SK-N-SH (cell line): ENCODE measurements around the gene ADAMTSL1. TPM values are rescaled to one million over a fixed set of nuclear protein-coding genes. Genes with fewer than 3 reads are reported as not detected.

Experiments
- CTCF ChIA-PET: fragments of 300-600, 350-600 bp; formaldehyde crosslinking; extraction: SDS; loops from one replicate; lab custom pipeline; 2021; lab: Yijun Ruan, JAX
- POLR2A ChIA-PET: fragments of 350-600 bp; sonication (Branson Sonifier 250); formaldehyde crosslinking; extraction: SDS; loops from one replicate; lab custom pipeline; 2020; ENCODE audit warnings: antibody characterized with exemption, inconsistent platforms; lab: Yijun Ruan, JAX
- DNase-seq: peaks from one replicate; pipeline ENCODE4 v3.0.0; 2012
- H2AFZ ChIP-seq: fragments of 200-600 bp; sonication (generic); 2 replicates; pipeline ENCODE4 v1.8.1; 2016; ENCODE audit warnings: antibody characterized with exemption, mild to moderate bottlenecking, low read depth
- H3F3A ChIP-seq: fragments of 200-600 bp; sonication (generic); replicated peaks from 2 replicates; pipeline ENCODE3; 2016; ENCODE audit warnings: antibody characterized with exemption, mild to moderate bottlenecking; ENCODE audit not compliant: insufficient read depth
- H3K27ac ChIP-seq, 2 experiments: fragments of 200-500 bp in 1 of 2; fragments of 200-600 bp in 1 of 2; sonication (Bioruptor generic) in 1 of 2; sonication (generic), shearing (Covaris generic) in 1 of 2; 2 replicates each; pipeline versions ENCODE4 v1.5.1 to v1.6.1; 2014 to 2016; ENCODE audit warnings: low read depth in 2 of 2, inconsistent platforms in 1 of 2, low read length in 1 of 2, mild to moderate bottlenecking in 1 of 2, mixed read lengths in 1 of 2
- H3K27me3 ChIP-seq: fragments of 200-600 bp; sonication (generic), shearing (Covaris generic); 2 replicates; pipeline ENCODE4 v1.6.1; 2016; ENCODE audit warnings: mixed run types; ENCODE audit not compliant: insufficient read depth
- H3K36me3 ChIP-seq, 2 experiments: fragments of 200-500 bp in 1 of 2; fragments of 200-600 bp in 1 of 2; sonication (Bioruptor generic) in 1 of 2; sonication (generic) in 1 of 2; replicated peaks in 1 of 2; 2 replicates each; pipeline versions ENCODE3 to v1.5.1; 2014 to 2016; ENCODE audit warnings: low read length in 1 of 2, mild to moderate bottlenecking in 1 of 2; ENCODE audit not compliant: insufficient read depth in 2 of 2, control insufficient read depth in 1 of 2
- H3K4me1 ChIP-seq, 2 experiments: fragments of 200-500 bp in 1 of 2; fragments of 200-600 bp in 1 of 2; sonication (Bioruptor generic) in 1 of 2; sonication (generic), shearing (Covaris generic) in 1 of 2; 2 replicates each; pipeline versions ENCODE4 v1.5.1 to v1.6.1; 2014 to 2016; ENCODE audit warnings: low read depth in 1 of 2, low read length in 1 of 2, mixed run types in 1 of 2; ENCODE audit not compliant: insufficient read depth in 2 of 2, control insufficient read depth in 1 of 2
- H3K4me2 ChIP-seq: fragments of 200-600 bp; sonication (generic), shearing (Covaris generic); 2 replicates; pipeline ENCODE4 v1.6.1; 2017; ENCODE audit warnings: mixed run types
- H3K4me3 ChIP-seq, 2 experiments: fragments of 200-500 bp in 1 of 2; fragments of 200-600 bp in 1 of 2; sonication (Bioruptor generic) in 1 of 2; sonication (generic), shearing (Covaris generic) in 1 of 2; 2 replicates each; pipeline versions ENCODE4 v1.5.1 to v1.8.1; 2014 to 2016; ENCODE audit warnings: low read depth in 2 of 2, inconsistent platforms in 1 of 2, low read length in 1 of 2, mild to moderate bottlenecking in 1 of 2, mixed read lengths in 1 of 2, moderate library complexity in 1 of 2
- H3K79me2 ChIP-seq: fragments of 200-600 bp; sonication (generic); 2 replicates; pipeline ENCODE4 v1.8.1; 2017; ENCODE audit warnings: mild to moderate bottlenecking; ENCODE audit not compliant: insufficient read depth
- H3K9ac ChIP-seq: fragments of 200-600 bp; sonication (generic); 2 replicates; pipeline ENCODE4 v1.6.1; 2017; ENCODE audit warnings: mixed run types
- H3K9me2 ChIP-seq: fragments of 200-600 bp; sonication (generic); 2 replicates; pipeline ENCODE4 v1.6.1; 2017; ENCODE audit warnings: mixed run types
- H3K9me3 ChIP-seq: fragments of 200-600 bp; sonication (generic); 2 replicates; pipeline ENCODE4 v1.6.1; 2017; ENCODE audit warnings: mixed run types, mild to moderate bottlenecking, moderate library complexity
- H4K20me1 ChIP-seq: fragments of 200-600 bp; sonication (generic); 2 replicates; pipeline ENCODE4 v1.6.1; 2017; ENCODE audit warnings: mild to moderate bottlenecking, mixed run types; ENCODE audit not compliant: insufficient read depth
- ELF1 ChIP-seq: IDR thresholded peaks from 2 replicates; pipeline ENCODE4 v1.4.0; 2012
- EZH2phosphoT487 ChIP-seq: fragments of 200-600 bp; sonication (generic); IDR thresholded peaks from 2 replicates; pipeline ENCODE4 v1.6.1; 2017; ENCODE audit warnings: low read depth, mixed run types, mild to moderate bottlenecking, antibody characterized with exemption, moderate library complexity, borderline replicate concordance
- FOXM1 ChIP-seq: IDR thresholded peaks from 2 replicates; pipeline ENCODE4 v1.4.0; 2012; ENCODE audit warnings: low read depth, mild to moderate bottlenecking
- GABPA ChIP-seq: IDR thresholded peaks from 2 replicates; pipeline ENCODE4 v1.4.0; 2012; ENCODE audit warnings: low read depth, mild to moderate bottlenecking
- GATA2 ChIP-seq: sonication (generic); formaldehyde crosslinking; IDR thresholded peaks from 2 replicates; pipeline ENCODE4 v1.5.0; 2020; ENCODE audit warnings: mild to moderate bottlenecking, missing genetic modification reagents
- JUND ChIP-seq: IDR thresholded peaks from 2 replicates; pipeline ENCODE4 v1.4.0; 2012
- MAX ChIP-seq: IDR thresholded peaks from 2 replicates; pipeline ENCODE4 v1.4.0; 2012; ENCODE audit warnings: low read depth
- MXI1 ChIP-seq: IDR thresholded peaks from 2 replicates; pipeline ENCODE4 v1.6.1; 2012; ENCODE audit warnings: mild to moderate bottlenecking, low read depth, low read length, improper control_type of control experiment
- PBX3 ChIP-seq: IDR thresholded peaks from 2 replicates; pipeline ENCODE4; 2012
- RCOR1 ChIP-seq: fragments of 150-350 bp; IDR thresholded peaks from 2 replicates; pipeline ENCODE4 v1.6.1; 2017; ENCODE audit warnings: antibody characterized with exemption, low read length
- RXRA ChIP-seq: IDR thresholded peaks from 2 replicates; pipeline ENCODE4 v1.4.0; 2012; ENCODE audit warnings: low read depth, mild to moderate bottlenecking, borderline replicate concordance
- TAF1 ChIP-seq: IDR thresholded peaks from 2 replicates; pipeline ENCODE4 v1.6.1; 2012; ENCODE audit warnings: low read depth, mild to moderate bottlenecking, low read length, moderate library complexity, borderline replicate concordance
- YY1 ChIP-seq: IDR thresholded peaks from 2 replicates; pipeline ENCODE4 v1.4.0; 2012; ENCODE audit warnings: low read depth, mild to moderate bottlenecking
- WGBS: methylation state at CpG from one replicate; pipeline ENCODE4 v1.1.6; 2017; ENCODE audit warnings: low lambda C conversion rate; 5-methylcytosine and 5-hydroxymethylcytosine counted together
- polyA plus RNA-seq, 3 experiments: library from polyadenylated mRNA; depleted of rRNA; stranded (reverse); fragments of >200 nt; gene quantifications; 2 replicates each; pipeline ENCODE4 v1.2.3, GENCODE V29; 2012
- TF ChIP-seq, protein P1 (sequence below): fragments of 200-600 bp; sonication (generic); IDR thresholded peaks from 2 replicates; pipeline ENCODE4 v1.6.1; 2017; ENCODE audit warnings: antibody characterized with exemption, mild to moderate bottlenecking, moderate library complexity
- TF ChIP-seq, protein P2 (sequence below): IDR thresholded peaks from 2 replicates; pipeline ENCODE4 v1.4.0; 2012; ENCODE audit warnings: low read depth, borderline replicate concordance
- TF ChIP-seq, protein P3 (sequence below): IDR thresholded peaks from 2 replicates; pipeline ENCODE4 v1.4.0; 2012; ENCODE audit warnings: low read depth, borderline replicate concordance
- TF ChIP-seq, protein P4 (sequence below): fragments of 150-350 bp; IDR thresholded peaks from 2 replicates; pipeline ENCODE4 v1.6.1; 2016; ENCODE audit warnings: mild to moderate bottlenecking, low read depth, low read length

ADAMTSL1 gene
- polyA plus RNA-seq, 1 of the 3 experiments (the other 2 are of a cell fraction) = 114 TPM

DNA sequence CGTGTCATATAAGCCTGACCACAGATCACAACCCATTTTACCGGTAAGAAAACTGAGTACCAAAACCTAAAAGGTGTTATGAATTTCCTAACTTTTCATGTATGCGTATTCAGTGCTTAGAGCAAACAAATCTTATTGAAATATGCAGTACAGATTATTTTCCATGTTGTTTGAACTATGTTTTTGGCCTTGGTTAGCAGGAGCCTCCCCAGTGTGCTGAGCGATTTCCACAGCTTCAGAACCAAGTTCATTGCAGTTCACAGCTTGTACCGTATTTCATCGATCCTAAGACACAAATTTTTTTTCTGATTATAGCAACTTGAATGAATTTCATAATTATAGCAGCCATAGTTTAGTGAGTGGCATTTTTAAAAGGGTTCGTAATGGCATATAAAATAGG lies 13.7 kb downstream of the ADAMTSL1 start (continued):
- TF ChIP-seq GATA2 (CRISPR knock-in tag) = no peak
- no peak for TF ChIP-seq GABPA
- TF ChIP-seq, protein P1, sequence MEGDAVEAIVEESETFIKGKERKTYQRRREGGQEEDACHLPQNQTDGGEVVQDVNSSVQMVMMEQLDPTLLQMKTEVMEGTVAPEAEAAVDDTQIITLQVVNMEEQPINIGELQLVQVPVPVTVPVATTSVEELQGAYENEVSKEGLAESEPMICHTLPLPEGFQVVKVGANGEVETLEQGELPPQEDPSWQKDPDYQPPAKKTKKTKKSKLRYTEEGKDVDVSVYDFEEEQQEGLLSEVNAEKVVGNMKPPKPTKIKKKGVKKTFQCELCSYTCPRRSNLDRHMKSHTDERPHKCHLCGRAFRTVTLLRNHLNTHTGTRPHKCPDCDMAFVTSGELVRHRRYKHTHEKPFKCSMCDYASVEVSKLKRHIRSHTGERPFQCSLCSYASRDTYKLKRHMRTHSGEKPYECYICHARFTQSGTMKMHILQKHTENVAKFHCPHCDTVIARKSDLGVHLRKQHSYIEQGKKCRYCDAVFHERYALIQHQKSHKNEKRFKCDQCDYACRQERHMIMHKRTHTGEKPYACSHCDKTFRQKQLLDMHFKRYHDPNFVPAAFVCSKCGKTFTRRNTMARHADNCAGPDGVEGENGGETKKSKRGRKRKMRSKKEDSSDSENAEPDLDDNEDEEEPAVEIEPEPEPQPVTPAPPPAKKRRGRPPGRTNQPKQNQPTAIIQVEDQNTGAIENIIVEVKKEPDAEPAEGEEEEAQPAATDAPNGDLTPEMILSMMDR = no peak
- no peak for TF ChIP-seq PBX3

DNA sequence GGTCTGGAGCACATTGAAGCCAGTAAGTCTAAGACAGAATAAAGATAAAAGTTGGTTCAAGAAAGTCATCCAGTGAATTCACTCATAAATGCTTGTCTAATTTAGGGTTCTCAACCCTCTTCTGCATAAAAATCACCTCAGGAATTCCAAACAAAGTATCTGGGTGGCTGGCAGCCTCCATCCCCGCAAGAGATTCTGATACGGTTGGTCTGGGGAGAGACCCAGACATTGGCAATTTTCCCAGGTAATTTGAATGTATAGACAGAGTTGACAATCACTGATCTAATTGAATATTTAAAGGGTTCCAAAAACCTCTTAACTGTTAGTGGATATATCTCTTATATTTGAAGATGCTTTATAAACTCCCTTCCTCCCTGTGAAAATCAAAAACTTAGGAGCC lies 14.9 kb downstream of the ADAMTSL1 start:
- POLR2A ChIA-PET = no interaction called here
- Histone ChIP-seq H3K36me3 (peaks cover 0 to 20% of the 10 kb centered on the region in 2 experiments), H3K4me1 (peaks cover 11 to 52% of the 10 kb centered on the region in 2 experiments), H3K4me3 (no peak overlapping the region), H4K20me1 (no peaks in the 10 kb centered on the region), H3K9ac (peak overlapping the region; percentile 82; the same call in 1 of the 2 replicates), H3K79me2 (peaks cover 73% of the 10 kb centered on the region), H3F3A (peaks cover 74% of the 10 kb centered on the region), H2AFZ (no peak overlapping the region), H3K9me2 (no peaks in the 10 kb centered on the region), H3K9me3 (no peaks in the 10 kb centered on the region), H3K27ac (peak overlapping the region; percentile 89 to 100; a peak in 3 of 4 replicates), H3K27me3 (no peaks in the 10 kb centered on the region), H3K4me2 (peak overlapping the region; percentile 80; the same call in 1 of the 2 replicates)
- CTCF ChIA-PET = interaction anchor here (0.6 kb wide), 1 partner anchor 46 kb away, joined by 3 read pairs; no protein-coding TSS in a partner anchor
- DNase-seq = no peak
- 72% methylated on average over 2 of the region's 2 CpGs for WGBS
- no peak for TF ChIP-seq YY1
- TF ChIP-seq, protein P2, sequence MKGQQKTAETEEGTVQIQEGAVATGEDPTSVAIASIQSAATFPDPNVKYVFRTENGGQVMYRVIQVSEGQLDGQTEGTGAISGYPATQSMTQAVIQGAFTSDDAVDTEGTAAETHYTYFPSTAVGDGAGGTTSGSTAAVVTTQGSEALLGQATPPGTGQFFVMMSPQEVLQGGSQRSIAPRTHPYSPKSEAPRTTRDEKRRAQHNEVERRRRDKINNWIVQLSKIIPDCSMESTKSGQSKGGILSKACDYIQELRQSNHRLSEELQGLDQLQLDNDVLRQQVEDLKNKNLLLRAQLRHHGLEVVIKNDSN = no peak
- TF ChIP-seq JUND = no peak
- TF ChIP-seq RXRA = no peak
- no peak for TF ChIP-seq ELF1
- no peak for TF ChIP-seq RCOR1
- TF ChIP-seq, protein P3, sequence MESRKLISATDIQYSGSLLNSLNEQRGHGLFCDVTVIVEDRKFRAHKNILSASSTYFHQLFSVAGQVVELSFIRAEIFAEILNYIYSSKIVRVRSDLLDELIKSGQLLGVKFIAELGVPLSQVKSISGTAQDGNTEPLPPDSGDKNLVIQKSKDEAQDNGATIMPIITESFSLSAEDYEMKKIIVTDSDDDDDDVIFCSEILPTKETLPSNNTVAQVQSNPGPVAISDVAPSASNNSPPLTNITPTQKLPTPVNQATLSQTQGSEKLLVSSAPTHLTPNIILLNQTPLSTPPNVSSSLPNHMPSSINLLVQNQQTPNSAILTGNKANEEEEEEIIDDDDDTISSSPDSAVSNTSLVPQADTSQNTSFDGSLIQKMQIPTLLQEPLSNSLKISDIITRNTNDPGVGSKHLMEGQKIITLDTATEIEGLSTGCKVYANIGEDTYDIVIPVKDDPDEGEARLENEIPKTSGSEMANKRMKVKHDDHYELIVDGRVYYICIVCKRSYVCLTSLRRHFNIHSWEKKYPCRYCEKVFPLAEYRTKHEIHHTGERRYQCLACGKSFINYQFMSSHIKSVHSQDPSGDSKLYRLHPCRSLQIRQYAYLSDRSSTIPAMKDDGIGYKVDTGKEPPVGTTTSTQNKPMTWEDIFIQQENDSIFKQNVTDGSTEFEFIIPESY = no peak
- no peak for TF ChIP-seq FOXM1
- no peak for TF ChIP-seq TAF1
- TF ChIP-seq EZH2phosphoT487 = no peak
- TF ChIP-seq MAX = no peak
- TF ChIP-seq, protein P1 = no peak
- no peak for TF ChIP-seq PBX3
- no peak for TF ChIP-seq MXI1
- TF ChIP-seq GABPA = no peak
- TF ChIP-seq, protein P4, sequence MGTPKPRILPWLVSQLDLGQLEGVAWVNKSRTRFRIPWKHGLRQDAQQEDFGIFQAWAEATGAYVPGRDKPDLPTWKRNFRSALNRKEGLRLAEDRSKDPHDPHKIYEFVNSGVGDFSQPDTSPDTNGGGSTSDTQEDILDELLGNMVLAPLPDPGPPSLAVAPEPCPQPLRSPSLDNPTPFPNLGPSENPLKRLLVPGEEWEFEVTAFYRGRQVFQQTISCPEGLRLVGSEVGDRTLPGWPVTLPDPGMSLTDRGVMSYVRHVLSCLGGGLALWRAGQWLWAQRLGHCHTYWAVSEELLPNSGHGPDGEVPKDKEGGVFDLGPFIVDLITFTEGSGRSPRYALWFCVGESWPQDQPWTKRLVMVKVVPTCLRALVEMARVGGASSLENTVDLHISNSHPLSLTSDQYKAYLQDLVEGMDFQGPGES = no peak
